ENCODE measurements around the gene PSAPL1.

The PSAPL1 gene, protein sequence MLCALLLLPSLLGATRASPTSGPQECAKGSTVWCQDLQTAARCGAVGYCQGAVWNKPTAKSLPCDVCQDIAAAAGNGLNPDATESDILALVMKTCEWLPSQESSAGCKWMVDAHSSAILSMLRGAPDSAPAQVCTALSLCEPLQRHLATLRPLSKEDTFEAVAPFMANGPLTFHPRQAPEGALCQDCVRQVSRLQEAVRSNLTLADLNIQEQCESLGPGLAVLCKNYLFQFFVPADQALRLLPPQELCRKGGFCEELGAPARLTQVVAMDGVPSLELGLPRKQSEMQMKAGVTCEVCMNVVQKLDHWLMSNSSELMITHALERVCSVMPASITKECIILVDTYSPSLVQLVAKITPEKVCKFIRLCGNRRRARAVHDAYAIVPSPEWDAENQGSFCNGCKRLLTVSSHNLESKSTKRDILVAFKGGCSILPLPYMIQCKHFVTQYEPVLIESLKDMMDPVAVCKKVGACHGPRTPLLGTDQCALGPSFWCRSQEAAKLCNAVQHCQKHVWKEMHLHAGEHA

GRCh38 chr4:7434766-7435150 is at the start of gene PSAPL1:
Gene PSAPL1, minus strand, starts transcription at chr4:7434930. Its CDS starts 51 bp downstream, at chr4:7434879.
- DNase-seq: peak; percentile 62

DNA sequence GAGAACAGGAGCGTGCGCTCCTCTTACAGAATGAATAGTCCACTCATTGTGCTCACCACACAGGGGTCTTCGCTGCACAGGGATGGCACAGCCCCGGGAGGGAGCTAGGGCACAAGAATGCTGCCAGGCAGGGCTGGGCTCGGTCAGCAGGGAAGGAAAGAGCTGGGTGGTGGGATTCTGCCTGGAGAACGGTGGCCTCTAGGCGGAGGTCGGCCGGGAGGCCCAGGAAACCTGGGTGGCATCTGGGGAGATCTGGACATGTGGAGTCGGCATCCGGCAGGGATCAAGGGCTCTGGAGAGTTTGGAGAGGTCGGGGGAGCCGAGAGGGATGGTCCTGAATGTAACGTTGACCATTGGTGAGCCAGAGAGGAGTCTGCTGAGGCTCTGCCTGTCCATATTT is 46.5 kb upstream of the PSAPL1 start:
- no peak for DNase-seq

GRCh38 chr4:7480423-7480822 is 45.7 kb upstream of the PSAPL1 start:
- DNase-seq: no peak

DNA sequence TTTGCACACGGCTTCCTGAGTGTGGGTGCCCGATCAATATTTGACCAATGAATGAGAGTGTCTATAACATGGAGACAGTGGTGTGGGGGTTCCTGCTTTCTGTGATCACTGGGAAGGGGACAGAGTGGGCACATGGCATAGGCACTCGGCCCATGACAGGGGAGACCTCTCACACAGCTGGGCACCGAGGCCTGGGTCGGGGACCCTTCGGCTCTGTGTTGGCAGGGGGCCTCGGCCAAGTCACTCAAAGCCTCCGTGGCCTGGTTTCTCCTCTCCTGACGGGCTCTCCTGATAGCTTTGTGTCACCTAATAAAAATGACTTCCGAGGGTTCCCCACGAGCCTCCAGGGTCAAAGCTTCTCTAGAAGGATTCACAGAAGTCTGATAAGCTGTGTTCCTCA is 43.9 kb upstream of the PSAPL1 start:
- no peak for DNase-seq

DNA sequence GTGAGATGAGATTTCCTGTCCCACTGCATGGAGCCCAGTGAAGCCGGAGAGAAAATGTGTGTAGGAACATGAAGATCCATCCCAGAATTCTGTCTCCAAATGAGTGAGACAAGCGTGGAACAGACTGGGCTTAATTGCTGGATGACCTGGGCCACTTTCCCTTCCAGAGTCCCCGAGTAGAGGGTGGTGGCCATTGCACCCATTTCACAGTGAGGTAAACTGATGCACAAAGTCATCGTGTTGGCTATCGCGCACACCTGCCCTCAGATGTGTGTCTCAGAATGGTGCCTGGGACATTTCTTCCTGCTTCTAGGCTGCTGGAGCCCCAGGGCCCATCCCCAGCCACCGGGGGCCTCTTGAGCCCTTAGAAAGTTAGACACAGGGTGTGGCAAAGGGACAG is 43.0 kb upstream of the PSAPL1 start:
- DNase-seq: no peak

GRCh38 chr4:7476820-7477219 is 42.1 kb upstream of the PSAPL1 start:
- DNase-seq: no peak

DNA sequence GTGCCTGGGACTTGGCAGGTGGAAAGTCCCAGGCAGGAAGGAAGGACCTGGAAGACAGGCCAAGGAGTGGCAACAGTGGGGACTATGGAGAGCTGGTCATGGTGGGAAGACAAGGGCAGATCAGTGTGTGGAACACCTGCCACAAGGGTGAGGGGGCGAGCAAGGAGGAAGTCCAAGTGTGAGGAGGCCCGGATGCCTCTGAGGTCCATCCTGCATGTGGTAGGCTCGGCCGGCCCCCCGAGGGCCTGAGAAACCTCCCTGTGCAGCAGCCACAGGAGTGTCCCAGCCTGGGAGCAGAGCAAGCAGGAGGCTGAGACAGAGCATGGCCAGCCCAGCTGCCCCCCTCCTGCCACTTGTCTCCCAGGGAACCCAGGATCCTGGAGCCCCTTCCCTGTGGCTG is 40.5 kb upstream of the PSAPL1 start:
- DNase-seq: no peak

DNA sequence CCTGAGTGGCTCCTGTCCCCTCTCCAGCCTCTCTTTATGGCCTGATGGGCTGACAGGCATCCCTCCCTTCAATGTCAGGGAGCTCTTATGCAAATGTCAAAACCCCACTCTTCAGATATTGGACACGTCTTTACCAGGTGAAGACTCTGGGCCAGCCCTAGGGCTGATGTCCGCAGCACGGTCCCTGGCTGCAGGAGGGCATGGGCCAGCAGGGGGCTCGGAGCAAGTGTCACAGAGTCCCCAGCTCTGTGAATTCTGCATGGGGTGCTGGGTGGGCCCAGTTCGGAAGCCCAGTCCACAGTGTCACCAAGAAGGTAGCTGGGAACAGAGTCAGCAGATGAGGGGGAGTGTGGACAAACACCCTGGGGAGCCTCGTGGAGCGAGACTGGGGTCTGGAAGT is 39.6 kb upstream of the PSAPL1 start:
- no peak for DNase-seq

DNA sequence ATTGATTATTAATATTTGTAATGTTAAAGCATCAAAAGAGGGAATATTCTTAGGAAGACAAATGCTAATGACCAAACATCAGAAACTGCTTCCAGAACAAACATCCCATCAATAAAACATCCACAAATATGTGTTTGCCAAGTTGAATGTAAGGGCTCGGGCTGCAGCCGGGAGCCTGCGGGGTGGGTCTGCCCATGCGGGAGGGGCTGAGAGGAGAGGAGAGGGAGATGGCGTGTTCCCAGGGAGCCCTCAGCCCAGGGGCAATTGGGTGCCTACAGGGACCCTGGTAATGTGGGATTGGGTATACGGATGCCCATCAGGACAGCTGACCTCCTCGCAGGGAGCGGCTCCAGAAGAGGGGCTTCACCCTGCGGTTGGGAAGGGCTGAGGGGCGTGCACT is 38.4 kb upstream of the PSAPL1 start:
- no peak for DNase-seq

- no peak for DNase-seq
Measured at GRCh38 chr4:7472442-7473013, 37.8 kb upstream of the PSAPL1 start.

DNA sequence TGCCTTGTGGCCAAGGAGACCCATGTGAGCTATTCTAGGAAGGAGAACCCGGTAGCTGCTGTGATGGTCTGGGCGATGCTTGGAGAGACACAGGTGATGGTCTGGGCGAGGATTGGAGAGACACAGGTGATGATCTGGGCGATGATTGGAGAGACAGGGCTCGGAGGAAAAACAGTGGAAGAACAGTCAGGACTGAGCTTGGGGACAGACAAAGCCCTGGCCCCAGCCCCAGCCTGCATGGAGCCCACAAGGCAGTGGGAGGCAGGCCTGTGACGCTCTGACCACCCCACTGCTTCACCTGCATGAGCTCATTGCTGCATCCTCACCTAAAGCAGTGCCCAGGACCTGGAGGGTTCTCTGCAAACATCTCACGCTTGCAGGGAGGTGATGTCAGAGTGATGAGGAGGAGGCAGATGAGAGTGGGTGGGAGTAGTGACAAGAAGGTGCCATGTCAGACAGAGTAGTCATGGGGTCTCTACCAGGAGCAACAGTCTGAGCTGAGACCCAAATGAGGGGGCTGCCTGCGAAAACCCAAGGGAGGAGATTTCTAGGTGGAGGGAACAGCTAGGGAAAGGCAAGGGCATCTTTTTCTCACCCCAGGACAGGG is 35.9 kb upstream of the PSAPL1 start:
- DNase-seq: no peak

DNA sequence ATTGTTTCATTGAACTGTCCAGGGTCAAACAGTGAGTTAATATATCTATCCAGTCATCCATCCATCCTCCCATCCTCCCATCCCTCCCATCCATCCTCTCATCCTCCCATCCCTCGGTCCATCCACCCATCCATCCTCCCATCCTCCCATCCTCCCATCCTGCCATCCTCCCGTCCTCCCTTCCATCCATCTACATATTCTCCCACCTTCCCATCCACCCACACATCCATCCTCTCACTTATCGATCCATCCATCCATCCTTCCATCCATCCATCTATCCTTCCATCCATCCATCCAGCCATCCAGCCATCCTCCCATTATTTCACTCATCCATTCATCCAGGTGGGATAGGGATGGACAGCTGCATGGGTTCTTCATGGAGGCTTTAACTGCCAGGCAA is 35.4 kb upstream of the PSAPL1 start:
- no peak for DNase-seq

GRCh38 chr4:7469023-7469422 is 34.3 kb upstream of the PSAPL1 start:
- DNase-seq: no peak

GRCh38 chr4:7467471-7467870 is 32.7 kb upstream of the PSAPL1 start:
- DNase-seq: no peak

- no peak for DNase-seq
Measured at GRCh38 chr4:7466904-7467303, 32.2 kb upstream of the PSAPL1 start.

GRCh38 chr4:7466215-7466614 is 31.5 kb upstream of the PSAPL1 start:
- no peak for DNase-seq

DNA sequence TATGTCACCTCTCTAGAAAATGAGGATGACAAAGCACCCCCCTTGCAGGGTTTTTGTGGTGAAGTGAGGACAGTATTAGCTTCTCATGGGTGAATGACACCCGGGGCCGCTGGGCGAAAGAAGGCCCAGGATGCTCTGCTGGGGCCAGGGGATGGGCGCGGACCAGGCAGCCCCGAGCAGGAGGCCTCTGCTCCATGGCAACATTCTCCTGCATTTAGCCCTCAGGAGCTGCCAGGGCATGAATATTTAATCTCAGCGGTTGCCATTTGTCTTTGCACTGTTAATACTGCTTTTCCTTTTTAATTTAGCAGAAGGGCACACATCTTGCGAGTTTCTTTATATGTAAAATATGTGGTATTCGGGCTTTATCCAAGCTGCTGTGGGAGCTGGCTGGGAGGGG is 30.3 kb upstream of the PSAPL1 start:
- DNase-seq: no peak

GRCh38 chr4:7464259-7464655 is 29.5 kb upstream of the PSAPL1 start:
- DNase-seq: no peak

DNA sequence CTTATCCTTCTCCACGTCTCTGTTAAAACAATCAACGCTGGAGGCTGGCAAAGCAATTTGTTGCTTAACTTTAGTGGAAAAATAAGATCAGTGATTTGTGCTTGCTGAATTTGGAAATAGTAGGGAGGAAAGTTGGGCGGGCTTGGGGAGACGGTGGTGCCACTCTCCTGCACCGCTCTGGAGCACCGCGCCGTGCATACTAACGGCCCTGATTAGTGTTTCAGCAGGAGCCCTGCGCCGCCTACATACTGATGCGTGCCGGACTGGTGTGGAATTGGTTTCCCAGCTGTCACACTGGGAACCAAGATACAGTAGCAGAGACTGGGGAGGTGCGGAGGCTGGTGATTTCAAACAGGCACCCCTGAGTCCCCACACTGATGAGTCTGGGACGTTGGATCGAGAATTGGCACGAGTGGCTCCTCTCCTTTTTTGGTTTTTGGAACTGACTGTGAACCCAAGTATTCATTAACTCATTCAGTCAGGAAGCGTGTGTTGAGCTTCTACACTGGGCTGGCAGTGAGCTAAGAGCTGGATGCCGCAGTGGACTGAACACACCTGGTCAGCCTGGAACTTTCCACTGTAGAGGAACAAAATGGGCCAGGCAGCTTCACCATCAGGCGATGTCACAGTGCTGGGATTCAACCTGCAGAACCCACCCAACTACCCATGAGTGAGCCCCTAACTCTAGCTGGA is 29.0 kb upstream of the PSAPL1 start:
- no peak for DNase-seq

DNA sequence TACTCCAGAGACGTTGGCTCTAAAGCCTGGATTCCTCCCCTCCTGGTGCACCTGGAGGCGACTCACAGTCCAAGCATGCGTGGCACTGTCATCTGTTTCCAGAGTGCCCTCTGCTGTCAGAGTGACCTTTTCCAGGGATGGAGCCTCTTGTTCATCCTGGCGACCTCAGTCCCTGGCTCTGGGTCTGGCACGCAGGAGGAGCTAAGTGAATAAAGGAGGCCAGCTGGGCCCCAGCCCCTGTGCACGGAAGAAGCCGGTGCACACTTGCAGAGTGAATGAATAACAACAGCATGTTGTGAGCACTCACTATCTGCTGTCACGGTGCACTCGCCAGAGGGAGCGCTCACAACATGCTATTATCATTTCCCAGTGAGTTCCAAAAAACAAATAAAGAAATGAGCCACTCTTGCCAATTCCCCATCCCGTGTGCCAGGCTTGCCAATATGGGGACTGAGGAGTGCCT is 27.8 kb upstream of the PSAPL1 start:
- DNase-seq: peak; percentile 8

GRCh38 chr4:7461230-7461629 is 26.5 kb upstream of the PSAPL1 start:
- no peak for DNase-seq

DNA sequence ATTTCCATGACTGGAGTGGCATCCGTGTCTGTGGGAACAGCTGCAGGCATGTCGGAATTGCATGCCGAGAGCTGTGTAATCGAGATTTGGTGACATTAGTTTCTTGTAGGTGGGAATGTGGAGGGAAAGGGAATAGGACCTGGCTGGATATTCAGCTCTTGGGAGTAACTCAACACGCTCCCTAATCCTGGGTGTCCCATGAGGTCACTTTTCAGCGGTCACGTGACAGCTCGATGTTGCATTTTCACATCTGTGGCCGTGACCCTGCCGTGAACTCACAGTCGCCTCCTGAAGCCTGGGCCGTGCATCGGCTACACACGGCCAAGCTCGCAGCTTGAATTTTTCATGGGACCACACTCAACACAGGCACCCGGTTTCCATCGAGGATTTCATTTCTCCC is 25.8 kb upstream of the PSAPL1 start:
- peak; percentile 8 for DNase-seq

DNA sequence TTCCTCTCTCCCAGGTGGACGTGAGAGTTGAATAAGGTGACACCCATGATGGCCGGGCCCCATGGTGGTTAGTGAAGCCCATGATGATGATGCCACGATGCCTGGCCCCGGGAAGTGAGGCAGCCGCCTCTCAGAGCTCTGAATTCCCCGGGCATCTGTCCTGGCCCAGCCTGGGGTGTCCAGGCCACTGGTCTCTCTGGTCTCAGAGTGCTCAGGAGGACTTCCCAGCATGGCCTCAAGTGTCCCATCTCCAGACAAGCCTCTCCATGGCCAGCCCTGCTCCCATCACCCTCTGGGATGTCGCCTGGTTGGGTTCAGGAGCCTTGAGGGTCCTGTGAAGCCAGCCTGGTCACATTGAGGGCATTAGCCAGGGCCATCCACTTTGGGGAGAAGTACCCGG is 24.7 kb upstream of the PSAPL1 start:
- no peak for DNase-seq

- no peak for DNase-seq
Measured at GRCh38 chr4:7458477-7458876, 23.7 kb upstream of the PSAPL1 start.

Measured in EL (cell line).